ENCODE results near the gene FHL3.
A peak's percentile ranks its signal among the peaks of the same experiment; 100 is the strongest.

Gene FHL3, protein sequence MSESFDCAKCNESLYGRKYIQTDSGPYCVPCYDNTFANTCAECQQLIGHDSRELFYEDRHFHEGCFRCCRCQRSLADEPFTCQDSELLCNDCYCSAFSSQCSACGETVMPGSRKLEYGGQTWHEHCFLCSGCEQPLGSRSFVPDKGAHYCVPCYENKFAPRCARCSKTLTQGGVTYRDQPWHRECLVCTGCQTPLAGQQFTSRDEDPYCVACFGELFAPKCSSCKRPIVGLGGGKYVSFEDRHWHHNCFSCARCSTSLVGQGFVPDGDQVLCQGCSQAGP

GRCh38 chr1:38005195-38006007, at the start of gene FHL3:
Gene FHL3 (minus strand): TSS chr1:38005514. CDS start chr1:37999412, 6,102 bp downstream.
- DNase-seq: peak in 2 of 4 experiments; percentile 19 to 39

- no peak for DNase-seq
These were observed 48.2 kb upstream of the FHL3 start for GRCh38 chr1:38053416-38054091.

- no peak for DNase-seq
These were observed 47.6 kb upstream of the FHL3 start for GRCh38 chr1:38052750-38053415.

GRCh38 chr1:38051079-38051543, 45.8 kb upstream of the FHL3 start:
- DNase-seq: no peak

DNA sequence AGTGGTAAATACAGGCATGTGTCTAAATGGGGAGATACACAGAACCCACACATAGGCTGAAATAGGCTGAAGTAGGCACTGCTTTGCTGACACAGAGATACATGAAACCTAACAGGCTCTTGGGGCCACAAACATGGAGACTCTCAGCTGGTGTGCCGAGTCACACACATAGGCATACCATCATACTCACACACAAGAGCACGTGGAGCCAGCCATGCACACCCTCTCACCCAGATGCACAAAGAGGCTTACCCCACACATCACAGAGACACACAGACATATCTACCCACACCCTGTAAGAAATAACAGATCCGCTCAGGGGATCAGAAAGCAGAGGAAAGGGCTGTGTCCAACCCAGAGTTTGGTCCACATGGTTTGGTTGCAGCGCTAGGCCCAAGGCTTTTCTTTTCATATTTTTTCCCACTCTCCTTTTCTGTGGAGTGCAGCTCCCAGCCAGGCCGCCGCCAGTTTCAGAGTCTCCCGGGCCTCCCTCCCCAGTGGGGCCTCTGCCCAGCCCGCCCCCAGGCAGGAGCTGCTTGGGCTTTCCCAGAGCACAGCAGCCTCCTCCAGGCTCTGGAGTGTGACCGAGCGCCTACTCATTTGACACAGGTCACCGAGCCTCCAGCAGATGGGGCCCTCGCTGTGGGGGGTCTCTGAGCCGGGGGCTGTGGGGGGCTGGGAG, 45.2 kb upstream of the FHL3 start:
- DNase-seq: no peak

- no peak for DNase-seq
These were observed 42.4 kb upstream of the FHL3 start for GRCh38 chr1:38047603-38048141.

- peak; percentile 35 to 64 (median 44) for DNase-seq
These were observed 41.7 kb upstream of the FHL3 start for GRCh38 chr1:38046884-38047602.

DNA sequence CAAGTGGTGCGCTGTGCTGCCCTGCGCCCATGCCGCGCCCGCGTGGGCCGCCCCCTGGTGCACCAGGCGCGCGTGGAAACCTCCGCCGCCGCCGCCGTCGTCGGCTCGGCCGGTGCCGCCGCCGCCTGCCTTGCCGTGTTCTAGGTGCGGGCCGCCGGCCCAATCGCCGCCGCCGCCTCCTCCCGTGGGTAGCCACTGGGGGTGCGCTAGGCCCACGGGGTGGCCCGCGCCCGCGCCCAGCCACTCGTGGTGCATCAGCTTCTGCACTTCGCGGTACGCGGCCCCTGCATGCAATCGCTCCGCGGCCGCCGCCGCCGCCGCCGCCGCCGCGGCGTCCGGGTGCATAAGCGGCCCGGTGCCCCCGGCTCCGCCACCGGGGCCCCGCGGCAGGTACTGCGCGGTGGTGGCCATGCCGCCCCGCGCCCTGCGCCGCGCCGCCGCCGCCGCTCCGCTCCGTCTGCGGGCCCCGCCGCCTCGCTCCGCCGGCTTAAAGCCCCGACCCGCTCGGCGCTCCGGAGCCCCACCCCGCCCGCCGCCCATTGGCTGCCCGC, 41.1 kb upstream of the FHL3 start, which contains the start of gene POU3F1:
TSS of gene POU3F1 (minus strand) at position 461 of the 551 bp plus-strand sequence. CDS start at position 411, 50 bp downstream.
- no peak for DNase-seq

DNA sequence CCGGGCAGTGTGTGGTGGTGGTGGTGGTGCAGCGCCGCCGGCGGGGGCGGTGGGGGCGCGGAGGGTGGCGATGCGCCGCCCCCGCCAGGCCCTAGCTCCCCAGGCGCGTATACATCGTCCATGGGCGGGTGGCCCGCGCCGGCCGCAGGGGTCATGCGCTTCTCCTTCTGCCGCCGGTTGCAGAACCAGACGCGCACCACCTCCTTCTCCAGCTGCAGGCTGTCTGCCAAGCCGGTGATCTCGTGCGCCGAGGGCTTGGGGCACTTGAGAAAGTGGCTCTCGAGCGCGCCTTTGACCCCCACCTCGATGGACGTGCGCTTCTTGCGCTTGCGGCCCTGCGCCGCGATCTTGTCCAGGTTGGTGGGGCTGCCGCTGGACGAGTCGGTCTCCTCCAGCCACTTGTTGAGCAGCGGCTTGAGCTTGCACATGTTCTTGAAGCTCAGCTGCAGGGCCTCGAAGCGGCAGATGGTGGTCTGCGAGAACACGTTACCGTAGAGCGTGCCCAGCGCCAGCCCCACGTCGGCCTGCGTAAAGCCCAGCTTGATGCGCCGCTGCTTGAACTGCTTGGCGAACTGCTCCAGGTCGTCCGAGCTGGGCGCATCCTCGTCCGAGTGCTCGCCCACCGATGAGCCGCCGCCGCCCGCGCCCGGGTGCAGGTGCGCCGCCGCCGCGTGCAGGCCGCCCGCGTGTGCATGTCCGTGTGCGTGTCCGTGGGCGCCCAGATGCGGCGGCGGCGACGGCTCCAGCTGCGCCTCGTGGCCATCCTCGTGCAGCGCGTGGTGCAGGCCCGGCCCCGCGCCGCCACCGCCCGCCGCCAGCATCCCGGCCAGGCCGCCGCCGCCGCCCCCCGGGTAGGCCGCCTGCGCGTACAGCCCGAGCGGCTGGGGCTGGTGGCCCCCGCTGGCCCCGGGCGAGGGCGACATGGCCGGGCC, 40.4 kb upstream of the FHL3 start:
- no peak for DNase-seq

DNA sequence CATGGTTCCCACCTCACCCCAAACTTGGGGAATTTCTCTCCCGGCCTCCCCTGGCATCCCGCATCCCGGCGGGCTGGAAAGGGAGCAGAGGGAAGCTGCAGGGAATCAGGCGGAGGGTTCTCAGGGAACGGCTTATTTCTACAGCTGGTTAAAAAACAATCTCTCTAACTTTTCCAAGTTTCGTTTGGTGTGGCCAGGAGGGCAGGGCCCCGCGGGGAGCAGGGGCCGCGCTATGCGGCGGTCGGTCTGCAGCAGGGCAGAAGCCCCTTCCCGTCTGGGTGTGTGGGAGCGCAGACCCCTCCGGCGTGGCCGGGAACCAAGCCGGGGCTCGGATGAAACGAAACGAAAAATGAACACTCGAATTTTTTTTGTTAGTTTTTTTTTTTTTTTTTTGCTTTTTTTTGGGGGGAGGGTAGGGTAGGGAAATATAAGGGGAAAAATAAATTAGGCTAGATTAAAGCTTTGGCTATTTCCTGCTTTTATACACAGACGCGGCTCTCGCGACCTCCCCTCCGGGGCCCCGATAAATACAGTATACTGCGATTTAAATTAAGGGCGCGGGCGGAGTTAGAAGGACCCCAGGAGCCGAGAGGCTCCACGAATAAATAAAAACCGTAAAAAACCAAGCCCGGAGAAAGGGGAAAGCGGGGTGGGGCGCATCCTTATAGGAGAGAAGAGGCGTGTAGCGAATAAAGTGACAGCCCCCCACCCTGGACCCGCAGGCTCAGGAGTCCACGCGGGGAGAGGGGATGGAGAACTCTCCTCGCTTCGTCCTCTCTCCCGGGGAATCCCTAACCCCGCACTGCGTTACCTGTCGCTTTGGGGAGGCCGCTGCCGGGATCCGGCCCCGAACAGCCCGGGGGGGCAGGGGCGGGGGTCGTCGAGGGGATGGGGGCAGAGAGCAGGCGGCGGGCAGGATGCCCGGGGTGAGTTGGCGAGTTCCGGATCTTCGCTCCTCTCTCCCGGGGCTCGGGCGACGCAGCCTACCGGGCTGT, 39.2 kb upstream of the FHL3 start:
- no peak for DNase-seq

DNA sequence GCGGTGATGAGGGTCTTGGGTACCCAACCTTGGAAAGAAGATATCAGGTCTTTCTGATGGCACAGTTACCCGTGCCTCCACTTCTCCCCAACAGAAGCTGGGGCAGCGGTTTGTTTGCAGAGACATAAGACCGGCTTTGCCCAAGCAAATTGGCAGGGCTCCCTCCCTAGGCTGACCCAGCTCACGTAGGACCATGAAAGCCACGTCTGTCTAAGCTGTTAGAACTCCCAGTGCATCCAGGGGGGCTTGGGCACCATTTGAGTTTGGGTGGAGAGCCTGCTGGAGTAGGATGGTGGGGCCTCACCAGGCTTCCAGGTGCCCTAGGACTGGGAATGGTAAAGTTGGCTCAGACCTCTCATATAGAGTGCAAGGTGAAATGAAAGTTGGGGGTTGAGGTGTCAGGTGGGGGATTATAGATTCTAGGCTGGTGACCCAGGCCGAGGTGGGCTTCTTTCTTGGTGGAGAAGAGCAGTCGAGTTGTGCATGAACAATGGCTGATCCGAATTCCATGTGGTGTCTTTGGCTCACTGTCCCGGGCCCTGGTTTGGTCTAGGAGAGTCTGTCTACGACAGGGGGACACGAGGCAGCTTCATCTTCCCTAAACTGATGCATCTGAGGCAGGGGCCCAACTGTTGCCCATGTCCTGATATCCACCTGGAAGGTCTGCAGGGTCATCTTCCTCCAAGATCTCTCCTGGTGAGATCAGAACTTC, 37.9 kb upstream of the FHL3 start:
- DNase-seq: no peak

- no peak for DNase-seq
These were observed 36.9 kb upstream of the FHL3 start for GRCh38 chr1:38041936-38042834.

- DNase-seq: no peak
These were observed 34.2 kb upstream of the FHL3 start for GRCh38 chr1:38039331-38040088.

GRCh38 chr1:38038861-38039260, 33.5 kb upstream of the FHL3 start:
- DNase-seq: no peak

DNA sequence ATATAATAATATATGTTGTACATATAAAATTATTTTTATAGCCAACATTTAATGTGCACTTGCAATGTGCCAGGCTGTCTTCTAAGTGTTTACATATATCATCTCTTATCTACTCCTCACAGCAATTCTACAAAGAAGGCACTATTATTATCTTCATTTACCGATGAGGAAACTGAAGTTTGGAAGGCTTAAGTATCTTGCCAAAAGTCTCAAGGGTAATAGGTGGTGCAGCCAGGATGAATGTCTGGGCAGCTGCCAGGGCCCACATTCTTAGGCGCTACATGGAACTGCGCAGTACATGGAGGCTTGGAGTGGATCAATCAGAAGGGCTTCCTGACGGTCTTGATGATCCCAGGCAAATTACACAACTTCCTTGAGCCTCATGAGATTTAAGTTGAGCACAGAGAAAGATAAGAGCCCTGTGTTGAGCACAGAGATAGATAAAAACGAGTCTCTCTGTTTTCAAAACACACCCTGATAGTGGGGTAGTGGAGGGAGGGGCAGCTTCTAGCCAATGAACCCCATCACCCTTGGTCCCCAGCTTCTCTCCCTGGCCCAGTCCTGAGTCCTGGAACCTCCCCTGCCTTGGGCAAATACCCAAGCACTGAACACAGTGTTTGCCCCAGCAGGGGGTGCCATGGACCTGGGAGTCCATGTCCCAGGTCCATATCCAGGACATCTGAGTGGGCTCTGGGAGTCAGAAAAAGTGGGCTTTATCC, 32.1 kb upstream of the FHL3 start:
- DNase-seq: no peak
